ENCODE measurements around the gene MCF2L2.
"Not testable (repeated sequence)": the region's sequence is repeated elsewhere in the genome, so short reads cannot be mapped to it uniquely, and the experiment has no call there.

The MCF2L2 gene

GRCh38 chr3:183392186-183393034 is 36.0 kb downstream of the MCF2L2 start:
- no peak for DNase-seq

DNA sequence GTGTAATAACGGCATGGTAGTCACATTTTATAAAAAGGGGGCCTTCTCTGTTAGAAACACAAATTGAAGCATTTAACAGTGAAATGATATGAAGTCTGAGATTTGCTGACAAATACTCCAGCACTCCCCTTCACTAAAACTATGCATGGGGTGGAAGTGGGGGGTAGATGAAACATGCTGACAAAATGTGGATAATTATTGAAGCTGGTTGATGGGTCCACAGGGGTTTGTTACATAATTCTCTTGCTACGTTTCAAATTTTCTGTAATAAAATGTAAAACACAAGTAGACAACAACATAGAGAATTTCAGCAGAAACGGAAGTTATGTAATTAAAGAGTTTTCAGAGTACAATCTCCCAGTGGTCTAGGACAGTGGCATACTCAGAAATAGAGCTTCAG is 37.0 kb downstream of the MCF2L2 start:
- DNase-seq: no peak

- no peak for DNase-seq
Observed at GRCh38 chr3:183390844-183391243, 37.6 kb downstream of the MCF2L2 start.

DNA sequence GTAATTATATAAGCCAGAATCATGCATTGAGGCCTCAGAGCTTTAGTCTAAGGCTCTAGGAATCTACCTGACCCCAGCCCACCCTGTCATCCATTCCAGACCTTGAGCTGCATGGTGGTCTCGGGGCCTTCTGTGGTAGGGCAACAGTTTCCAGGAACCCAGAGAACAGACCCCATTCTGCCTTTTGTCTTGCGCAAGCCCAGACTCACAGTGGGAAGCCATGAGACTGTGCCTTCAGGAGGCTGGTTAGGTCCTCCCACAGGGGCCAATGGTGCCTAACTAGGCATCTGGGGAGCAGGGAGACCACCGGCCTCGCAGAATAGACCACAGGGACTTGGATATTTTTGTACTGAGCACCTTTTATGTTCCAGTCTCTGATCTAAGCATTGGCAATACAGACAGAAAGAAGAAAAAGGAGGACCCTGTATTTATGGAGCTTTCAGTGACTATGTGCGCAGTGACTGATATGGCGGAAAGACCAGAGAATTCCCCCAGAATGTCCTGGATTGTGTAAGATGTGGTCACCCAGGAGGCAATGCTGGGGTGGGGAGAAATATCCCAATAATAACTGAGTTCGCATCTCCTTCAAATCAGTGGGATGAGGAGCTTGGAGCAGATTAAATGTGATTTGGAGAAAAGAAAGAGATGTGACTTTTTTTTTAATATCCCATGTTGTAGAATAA is 40.1 kb downstream of the MCF2L2 start:
- DNase-seq: no peak

DNA sequence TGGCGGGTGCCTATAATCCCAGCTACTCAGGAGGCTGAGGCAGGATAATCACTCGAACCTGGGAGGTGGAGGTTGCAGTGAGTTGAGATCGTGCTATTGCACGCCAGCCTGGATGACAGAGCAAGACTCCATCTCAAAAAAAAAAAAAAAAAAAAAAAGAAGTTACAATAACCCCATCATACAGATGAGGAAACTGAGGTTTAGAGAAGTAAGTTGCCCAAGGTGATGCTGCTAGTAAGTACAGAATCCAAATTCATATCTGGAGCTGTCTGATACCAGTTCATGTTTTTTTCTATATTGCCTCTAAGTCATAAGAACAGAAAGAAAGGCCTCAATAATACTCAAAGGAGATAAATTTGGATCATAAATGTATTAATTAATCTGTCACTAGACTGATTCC is 40.6 kb downstream of the MCF2L2 start:
- DNase-seq: no peak

- DNase-seq: no peak
Observed at GRCh38 chr3:183386651-183387050, 41.8 kb downstream of the MCF2L2 start.

DNA sequence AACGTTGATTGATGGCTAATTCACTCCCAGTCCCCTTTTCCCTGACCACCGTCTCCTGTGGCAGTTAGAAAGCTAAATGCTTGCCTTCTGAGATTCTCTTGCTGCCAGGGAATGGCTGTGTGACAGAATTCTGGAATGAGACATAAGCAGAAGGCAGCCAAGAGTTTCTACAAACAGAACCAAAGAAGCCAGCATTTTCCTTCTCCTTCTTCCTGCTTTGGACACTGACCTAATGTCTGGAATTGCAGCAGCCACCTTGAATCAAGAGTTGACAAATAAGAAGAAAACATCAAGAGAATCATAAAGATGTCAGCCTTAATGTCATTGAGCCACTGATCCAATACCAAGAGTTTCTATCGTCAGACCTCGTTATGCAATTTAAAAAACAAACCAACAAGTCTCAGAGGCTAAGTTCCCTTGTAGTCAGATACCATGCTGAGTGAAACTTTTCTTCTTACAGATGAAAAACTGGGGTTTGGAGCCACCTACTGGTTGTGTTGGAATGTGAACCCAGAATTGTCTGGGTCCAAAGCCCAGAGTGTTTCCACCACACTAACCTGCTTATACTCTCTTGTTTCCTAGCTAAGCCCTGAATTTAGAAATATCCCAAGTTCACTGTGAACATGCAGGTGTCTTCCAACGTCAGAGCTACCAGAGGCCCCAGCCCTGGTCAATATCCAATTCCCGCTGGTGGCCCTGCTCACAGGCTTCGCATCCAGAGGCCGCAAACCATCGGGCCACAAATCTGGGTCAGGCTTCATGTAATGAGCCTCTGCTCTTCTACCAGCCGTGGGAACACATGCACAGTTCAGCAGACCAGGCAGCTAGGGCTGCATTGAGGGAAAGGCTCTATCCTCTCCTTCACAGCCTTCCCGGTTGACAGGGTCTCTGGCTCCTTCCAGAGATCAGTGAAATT is 42.5 kb downstream of the MCF2L2 start:
- peak; percentile 50 for DNase-seq

DNA sequence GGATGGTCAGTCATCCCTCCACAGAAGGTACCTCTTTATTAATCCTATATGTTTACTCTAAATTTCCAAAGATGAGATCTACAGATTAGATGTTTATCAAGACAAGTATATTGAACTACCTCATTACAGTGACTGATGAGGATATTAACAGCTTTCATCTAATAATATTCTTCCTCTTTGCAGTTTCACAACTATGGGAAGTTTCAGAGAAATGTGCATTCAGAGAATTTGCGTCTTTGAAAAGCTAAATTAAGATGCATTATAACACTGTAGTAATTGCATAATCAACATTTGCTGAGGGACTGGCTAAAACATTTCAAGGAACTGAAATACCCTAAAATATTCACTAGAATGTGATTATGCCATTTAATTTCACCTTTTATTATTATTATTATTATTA is 46.7 kb downstream of the MCF2L2 start:
- DNase-seq: no peak

DNA sequence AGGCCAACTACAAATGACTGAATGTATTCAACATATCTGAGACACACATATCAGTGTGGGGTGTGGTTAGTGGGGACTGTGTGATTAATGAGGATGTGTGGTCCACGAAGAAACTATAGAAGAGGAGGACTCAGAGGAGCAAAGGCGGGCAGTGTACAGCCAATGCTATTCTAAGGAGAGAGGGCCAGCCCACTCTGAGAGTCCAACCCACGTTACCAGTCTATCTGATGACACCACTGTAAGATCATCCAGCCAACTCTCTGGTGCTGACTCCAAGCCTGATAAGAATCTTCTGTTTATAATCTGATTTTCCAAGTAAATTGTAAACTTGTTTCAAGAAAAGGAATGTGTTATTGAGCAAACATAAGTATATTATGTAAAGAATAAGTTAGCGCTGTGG is 47.2 kb downstream of the MCF2L2 start:
- no peak for DNase-seq

- DNase-seq: no peak
Observed at GRCh38 chr3:183378951-183379350, 49.5 kb downstream of the MCF2L2 start.

DNA sequence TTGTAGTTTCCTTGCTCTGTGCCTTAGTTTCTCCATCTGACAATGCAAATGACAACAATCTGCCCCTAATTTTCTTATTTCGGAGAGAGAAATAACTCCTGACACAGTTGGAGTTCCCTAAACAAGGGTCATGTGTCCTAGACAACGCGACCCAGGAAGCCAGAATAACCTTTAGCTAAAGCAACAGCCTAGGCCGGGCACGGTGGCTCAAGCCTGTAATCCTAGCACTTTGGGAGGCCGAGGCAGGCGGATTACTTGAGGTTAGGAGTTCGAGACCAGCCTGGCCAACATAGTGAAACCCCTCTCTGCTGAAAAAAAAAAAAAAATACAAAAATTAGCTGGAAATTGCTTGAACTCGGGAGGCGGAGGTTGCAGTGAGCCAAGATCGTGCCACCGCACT is 49.9 kb downstream of the MCF2L2 start:
- no peak for DNase-seq

GRCh38 chr3:183378008-183378407 is 50.4 kb downstream of the MCF2L2 start:
- no peak for DNase-seq

GRCh38 chr3:183377307-183377959 is 51.0 kb downstream of the MCF2L2 start:
- no peak for DNase-seq

DNA sequence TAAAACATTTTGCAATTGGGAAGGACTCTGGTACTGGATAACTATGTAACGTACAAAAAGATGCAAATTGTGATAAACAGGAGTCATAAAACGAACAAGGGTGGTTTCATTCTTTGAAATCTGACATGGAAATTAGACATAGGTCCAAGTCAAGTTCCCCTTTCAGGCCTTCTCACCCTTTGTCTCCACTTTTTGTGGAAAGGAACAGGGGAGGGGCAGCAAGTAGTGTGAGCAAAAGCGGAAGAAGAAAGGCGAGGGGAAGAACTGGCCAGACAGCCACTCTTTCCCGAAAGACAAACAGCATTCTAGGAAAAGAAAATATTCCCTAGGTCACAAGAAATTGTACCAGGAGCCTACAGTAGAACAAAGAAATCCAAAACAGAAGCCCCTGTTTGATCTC is 52.6 kb downstream of the MCF2L2 start:
- no peak for DNase-seq

DNA sequence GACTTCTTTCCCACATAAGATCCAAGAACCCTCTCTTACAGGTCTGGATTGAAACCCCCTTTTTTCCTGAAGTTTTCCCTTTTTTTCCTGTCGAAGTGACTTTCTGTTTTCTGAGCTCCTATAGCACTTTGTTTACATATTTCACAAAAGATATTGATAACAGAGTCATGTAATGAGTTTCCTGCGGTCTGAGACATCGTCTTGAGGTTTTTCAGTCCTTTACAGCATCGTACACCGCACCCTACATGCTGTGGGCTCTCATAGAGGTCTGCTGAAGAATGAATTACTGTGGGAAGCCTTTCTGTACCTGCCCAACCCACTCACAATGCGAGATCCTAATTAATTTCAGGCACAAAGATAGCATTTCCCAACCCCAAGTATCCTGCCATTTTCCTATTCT is 53.1 kb downstream of the MCF2L2 start:
- DNase-seq: no peak

- no peak for DNase-seq
Observed at GRCh38 chr3:183372911-183373310, 55.5 kb downstream of the MCF2L2 start.

DNA sequence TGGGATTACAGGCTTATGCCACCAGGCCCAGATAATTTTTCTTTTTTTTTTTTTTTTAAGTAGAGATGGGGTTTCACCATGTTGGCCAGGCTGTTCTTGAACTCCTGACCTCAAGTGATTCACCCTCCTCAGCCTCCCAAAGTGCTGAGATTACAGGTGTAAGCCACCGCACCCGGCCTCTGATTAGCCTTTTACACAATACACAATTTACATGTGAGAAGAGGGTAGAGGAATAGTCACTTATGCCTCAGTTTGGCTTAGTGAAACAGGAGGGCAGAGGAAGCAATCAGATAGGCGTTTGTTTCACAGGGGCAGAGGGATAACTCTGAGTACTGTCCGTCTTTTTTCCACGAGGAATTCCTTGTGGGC is 56.8 kb downstream of the MCF2L2 start:
- not testable (repeated sequence) for DNase-seq

- no peak for DNase-seq
Observed at GRCh38 chr3:183370391-183370790, 58.0 kb downstream of the MCF2L2 start.

DNA sequence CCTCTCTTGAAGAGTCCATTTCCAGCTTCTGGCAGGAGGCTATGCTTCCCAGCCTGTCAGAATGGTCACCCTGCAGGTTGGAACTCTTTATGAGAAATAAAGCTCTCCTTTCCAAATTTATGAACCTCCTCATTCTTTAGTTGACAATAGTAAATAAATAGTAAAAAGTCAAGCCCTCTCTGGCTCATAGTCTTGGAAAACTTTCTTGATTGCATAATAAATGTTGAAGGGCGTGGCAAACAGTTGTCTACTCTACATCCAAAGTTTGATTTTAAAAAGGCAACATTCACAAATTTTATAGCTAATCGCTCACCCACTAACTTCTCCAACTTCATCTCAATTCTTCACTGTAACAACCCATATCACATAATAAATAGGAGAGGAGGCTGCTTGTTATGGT is 58.8 kb downstream of the MCF2L2 start:
- no peak for DNase-seq

- DNase-seq: no peak
Observed at GRCh38 chr3:183369117-183369516, 59.3 kb downstream of the MCF2L2 start.

DNA sequence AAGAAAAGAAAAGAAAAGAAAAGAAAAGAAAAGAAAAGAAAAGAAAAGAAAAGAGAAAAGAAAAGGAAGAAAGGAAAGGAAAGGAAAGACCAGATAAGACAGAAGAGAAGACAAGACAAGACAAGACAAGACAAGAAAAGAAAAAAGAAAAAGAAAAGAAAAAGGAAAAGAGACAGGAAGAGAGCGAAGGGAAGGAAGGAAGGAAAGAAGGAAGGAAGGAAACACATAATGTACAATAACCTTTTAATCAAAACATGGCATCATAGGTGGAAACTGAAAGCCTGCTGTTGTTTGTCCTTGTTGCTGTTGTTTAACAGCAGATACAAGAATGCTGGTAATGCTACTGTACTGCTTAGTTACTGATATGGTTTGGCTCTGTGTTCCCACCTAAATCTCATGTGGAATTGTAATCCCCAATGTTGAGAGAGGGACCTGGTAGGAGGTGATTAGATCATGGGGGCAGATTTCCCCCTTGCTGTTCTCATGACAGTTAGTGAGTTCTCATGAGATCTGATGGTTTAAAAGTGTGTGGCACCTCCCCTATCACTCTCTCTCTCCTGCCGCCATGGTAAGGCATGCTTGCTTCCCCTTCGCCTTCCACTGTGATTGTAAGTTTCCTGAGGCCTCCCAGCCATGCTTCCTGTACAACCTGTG is 67.3 kb downstream of the MCF2L2 start:
- no peak for DNase-seq

DNA sequence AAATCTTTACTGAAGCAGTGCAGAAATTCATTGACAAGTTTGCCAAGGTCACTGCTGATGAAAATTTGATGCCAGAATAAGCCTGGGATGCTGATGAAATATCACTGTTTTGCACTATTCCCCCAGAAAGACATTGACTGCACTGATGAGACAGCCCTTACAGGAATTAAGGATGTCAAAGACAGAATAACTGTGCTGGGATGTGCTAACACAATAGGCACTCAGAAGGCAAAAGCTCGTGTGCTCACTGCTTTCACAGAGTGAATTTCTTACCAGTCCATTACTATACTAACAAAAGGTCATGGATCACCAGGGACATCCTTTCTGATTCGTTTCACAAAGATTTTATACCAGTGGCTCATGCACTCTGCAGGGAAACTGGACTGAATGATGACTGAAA is 69.4 kb downstream of the MCF2L2 start:
- no peak for DNase-seq

Data from NCI-H1694 treated with DMSO at 0.1 percent for 48 hours (cell line).